Measurements from ENCODE around the gene NRSN2.
"Not testable (repeated sequence)": the region's sequence is repeated elsewhere in the genome, so short reads cannot be mapped to it uniquely, and the experiment has no call there.

The NRSN2 gene

DNA sequence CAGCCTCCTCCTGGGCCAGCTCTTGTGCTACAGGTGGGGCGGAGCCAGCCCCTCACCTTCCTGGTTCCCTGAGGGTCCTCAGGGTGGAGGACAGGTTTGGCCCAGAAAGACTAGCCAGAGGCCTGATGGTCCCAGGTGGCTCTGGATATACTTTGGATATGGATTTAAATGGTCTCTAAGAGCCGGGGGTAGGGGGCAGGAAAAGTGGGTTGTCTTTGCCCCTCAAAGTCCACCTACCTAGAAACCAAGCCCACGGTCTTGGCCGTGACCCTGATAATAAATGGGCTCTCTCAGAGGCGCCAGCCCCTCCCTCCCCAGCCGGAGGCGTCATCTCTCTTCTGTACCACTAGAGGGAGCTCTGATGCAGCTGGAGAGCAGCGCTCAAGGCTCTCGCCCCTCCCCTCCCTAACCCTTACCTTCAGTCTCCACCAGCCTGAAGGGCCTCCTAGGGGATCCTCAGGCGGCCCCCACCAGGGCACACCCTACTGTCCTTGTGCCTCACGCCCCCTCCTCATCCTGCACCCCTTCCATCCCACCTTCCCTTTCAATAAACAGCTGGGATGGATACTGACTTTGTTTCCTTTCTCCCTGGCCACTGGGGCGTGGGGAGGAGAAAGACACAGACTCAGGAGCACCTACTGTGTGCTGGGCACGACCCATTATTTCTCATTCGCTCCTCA, 7.5 kb downstream of the NRSN2 start:
- intact Hi-C loops (cut with micrococcal nuclease) = loop anchor here (1.0 to 10.0 kb wide), 6 partner anchors 18 to 380 kb away; partner anchors contain the start of gene RBCK1
- Mint-ChIP-seq H3K4me3 (no peak overlapping the region), H3K4me1 (ENCODE audit: low read depth) (no peaks in the 10 kb centered on the region), H3K9me3 (no peaks in the 10 kb centered on the region), H3K27me3 (no peaks in the 10 kb centered on the region), H3K36me3 (ENCODE audit: low read depth) (no peaks in the 10 kb centered on the region), H3K27ac (no peak overlapping the region)

DNA sequence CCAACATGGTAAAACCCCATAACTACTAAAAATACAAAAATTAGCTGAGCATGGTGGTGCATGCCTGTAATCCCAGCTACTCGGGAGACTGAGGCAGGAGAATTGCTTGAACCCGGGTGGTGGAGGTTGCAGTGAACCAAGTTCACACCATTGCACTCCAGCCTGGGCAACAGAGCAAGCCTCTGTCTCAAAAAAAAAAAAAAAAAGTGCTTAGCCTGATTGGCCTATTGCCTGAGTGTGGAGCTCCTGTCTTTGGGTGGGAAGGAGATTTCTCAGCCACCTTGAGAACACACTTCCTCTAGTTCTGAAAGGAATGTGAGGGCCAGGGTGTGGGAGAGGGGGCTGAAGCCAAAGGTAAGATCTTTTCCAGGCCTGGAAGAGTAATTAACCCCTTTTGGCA, 9.2 kb downstream of the NRSN2 start:
- not testable (repeated sequence) for H3K9me3 Mint-ChIP-seq

DNA sequence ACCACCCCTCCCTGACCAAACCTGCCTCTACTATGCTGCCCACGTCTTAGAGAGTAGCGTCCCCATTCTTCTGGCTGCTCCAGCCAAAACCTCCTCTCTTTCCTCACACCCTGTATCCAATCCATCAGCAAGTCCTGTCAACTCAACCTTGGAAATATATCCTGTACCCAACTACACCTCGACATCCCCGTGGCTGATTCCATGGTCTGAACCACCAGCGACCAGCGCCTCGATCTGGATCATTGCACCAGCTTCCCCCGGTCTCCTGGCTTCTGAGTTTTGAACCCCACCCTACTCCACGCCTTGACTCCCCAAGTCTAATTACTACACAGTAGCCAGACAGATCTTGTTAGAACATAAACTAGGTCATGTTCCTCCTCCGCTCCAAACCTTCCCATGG, 9.8 kb downstream of the NRSN2 start:
- H3K9me3 Mint-ChIP-seq = no peaks in the 10 kb centered on the region
- intact Hi-C loops (cut with micrococcal nuclease) = loop anchor here (10.0 kb wide), 3 partner anchors 48 to 378 kb away; partner anchors contain the start of gene RBCK1
- no peak overlapping the region for H3K27ac Mint-ChIP-seq
- no peak overlapping the region for H3K4me3 Mint-ChIP-seq
- H3K36me3 Mint-ChIP-seq (ENCODE audit: low read depth) = no peaks in the 10 kb centered on the region
- H3K4me1 Mint-ChIP-seq (ENCODE audit: low read depth) = no peaks in the 10 kb centered on the region
- no peaks in the 10 kb centered on the region for H3K27me3 Mint-ChIP-seq

More for the DNA sequence above, 9.2 kb downstream of the NRSN2 start:
- H3K27ac Mint-ChIP-seq; H3K4me1 Mint-ChIP-seq (ENCODE audit: low read depth); H3K27me3 Mint-ChIP-seq; H3K36me3 Mint-ChIP-seq (ENCODE audit: low read depth); H3K4me3 Mint-ChIP-seq: not testable (repeated sequence)
- intact Hi-C loops (cut with micrococcal nuclease) = loop anchor here (10.0 kb wide), 3 partner anchors 49 to 379 kb away; partner anchors contain the start of gene RBCK1

DNA sequence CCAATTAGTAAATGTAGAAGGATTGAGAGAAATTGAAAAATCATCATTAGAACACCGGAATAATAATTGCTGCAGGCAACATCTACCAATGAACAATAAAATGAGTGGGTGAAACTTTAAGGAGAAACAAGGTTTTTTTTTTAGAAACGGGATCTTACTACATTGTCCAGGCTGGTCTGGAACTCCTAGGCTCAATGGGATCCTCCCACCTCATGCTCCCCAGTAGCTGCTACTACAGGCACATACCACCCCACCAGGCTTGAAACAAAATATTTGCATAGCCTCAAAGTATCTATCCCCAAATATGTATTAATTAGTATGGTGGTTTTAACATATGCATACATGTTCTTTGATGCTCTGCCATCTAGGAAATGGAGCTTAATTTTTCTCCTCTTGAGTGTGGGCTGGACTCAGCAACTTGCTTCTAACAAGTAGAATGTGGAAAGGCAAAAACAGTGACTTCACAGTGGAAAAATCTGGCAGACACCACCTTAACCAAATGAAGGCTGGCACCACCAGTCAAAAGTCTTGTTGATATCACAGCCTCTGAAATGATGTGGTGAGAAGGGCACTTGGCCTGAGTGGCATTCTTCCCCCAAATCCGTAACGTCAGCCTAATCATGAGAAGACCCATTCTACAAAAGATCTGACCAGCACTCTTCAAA, 12.1 kb downstream of the NRSN2 start:
- intact Hi-C loops (cut with micrococcal nuclease) = loop anchor here (10.0 kb wide), 3 partner anchors 46 to 376 kb away; partner anchors contain the start of gene RBCK1
- H3K36me3 Mint-ChIP-seq (ENCODE audit: low read depth) = no peaks in the 10 kb centered on the region
- H3K4me1 Mint-ChIP-seq (ENCODE audit: low read depth) = peaks cover 20% of the 10 kb centered on the region
- H3K27ac Mint-ChIP-seq = no peak overlapping the region
- no peaks in the 10 kb centered on the region for H3K9me3 Mint-ChIP-seq
- H3K4me3 Mint-ChIP-seq = no peak overlapping the region
- H3K27me3 Mint-ChIP-seq = no peaks in the 10 kb centered on the region

DNA sequence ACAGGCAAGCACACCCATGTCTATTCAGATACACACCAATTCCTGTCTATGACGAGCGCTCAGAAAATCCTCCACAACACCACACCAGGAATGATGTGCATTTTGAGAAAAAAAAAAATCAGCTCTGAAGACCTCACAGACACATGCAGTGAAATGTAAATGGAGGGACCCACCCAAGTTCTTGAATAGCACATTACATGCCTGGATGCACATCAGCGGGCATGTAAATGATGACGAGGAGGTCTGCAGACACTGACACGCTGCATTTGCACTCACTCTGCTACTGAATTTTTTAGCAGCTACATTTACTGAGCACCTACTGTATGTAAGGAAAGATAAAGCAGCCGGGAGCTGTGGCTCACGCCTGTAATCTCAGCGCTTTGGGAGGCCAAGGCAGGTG, 14.7 kb downstream of the NRSN2 start:
- no peaks in the 10 kb centered on the region for H3K36me3 Mint-ChIP-seq (ENCODE audit: low read depth)
- intact Hi-C loops (cut with micrococcal nuclease) = no loop called here
- H3K27me3 Mint-ChIP-seq = no peaks in the 10 kb centered on the region
- H3K27ac Mint-ChIP-seq = no peak overlapping the region
- no peaks in the 10 kb centered on the region for H3K9me3 Mint-ChIP-seq
- peaks cover 31% of the 10 kb centered on the region for H3K4me1 Mint-ChIP-seq (ENCODE audit: low read depth)
- H3K4me3 Mint-ChIP-seq = no peak overlapping the region

DNA sequence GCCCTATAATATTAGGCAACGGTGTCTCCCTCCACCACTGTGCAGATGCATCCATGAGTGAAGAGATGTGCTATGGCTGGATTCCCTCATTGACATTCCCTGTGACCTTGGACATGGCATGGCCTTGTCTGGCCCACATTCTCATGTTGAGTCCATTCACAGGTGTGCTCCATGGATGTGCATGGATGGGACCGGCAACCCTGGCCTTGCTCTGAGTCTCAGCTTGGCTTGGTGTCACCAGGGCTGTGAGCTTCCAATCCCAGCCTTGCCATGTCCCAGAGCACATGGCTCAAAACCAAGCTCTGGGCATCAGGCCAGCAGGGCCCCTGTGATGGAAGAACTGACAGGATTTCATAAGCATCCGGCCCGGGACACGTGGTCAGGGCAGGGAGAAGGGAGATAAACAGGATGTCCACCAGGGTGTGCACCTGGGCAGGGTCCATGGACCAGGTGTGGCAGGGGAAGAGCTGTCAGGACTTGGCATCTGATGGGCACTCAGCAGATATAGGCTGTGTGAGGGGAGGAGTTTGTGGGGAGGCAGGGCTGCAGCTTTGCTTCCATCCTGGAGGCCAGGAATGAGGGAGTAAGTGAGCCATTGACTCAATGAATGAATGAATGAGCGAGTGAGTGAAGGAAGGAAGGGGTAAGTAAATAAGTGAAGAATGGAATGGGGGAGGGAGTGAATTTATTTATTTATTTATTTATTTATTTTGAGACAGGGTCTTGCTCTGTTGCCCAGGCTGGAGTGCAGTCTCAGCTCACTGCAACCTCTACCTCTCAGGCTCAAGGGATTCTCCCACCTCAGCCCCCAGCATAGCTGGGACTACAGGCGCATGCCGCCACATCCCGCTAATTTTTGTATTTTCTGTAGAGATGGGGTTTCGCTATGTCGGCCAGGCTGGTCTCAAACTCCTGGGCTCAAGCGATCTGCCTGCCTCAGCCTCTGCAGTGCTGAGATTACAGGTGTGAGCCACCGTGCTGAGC, 15.7 kb downstream of the NRSN2 start:
- H3K4me3 Mint-ChIP-seq = no peak overlapping the region
- intact Hi-C loops (cut with micrococcal nuclease) = no loop called here
- H3K4me1 Mint-ChIP-seq (ENCODE audit: low read depth) = peaks cover 31% of the 10 kb centered on the region
- no peaks in the 10 kb centered on the region for H3K36me3 Mint-ChIP-seq (ENCODE audit: low read depth)
- no peaks in the 10 kb centered on the region for H3K9me3 Mint-ChIP-seq
- H3K27me3 Mint-ChIP-seq = no peaks in the 10 kb centered on the region
- H3K27ac Mint-ChIP-seq = no peak overlapping the region

DNA sequence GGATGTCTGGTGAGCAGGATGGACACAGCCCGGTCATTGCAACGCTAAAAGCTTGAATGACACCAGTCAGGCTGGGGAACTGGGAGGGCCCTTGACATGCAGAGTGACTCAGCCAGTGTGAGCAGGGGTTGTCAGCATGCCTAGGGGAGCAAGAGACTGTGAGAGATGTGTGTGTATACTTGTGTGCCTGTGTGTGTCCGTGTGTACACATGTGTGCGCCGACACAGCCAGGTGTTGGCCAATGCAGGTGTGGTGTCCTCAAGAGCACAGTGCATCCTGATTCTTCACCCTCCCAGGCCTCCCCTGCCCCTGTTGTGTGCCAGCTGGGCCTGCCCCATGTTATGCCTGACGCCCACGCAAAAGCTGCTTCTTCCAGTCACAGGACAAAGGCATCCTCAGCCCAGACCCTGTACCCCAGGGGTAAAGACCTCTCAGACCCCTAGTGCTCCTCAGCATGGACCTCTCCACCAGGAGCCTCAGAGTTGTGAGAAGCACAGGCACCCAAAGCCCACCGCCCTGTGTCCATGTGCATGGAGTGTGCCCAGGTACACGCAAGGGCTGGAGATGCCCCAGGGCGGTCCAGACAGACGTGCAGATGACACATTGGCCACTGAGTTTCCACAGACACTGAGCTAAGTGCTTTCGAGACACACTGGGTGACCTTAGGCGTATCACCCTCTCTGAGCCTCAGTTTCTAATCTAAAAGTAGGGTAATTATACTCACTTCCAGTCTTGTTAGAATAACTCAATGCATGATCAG, 16.6 kb downstream of the NRSN2 start:
- intact Hi-C loops (cut with micrococcal nuclease) = no loop called here
- Mint-ChIP-seq H3K36me3 (ENCODE audit: low read depth) (no peaks in the 10 kb centered on the region), H3K27me3 (no peaks in the 10 kb centered on the region), H3K4me3 (no peak overlapping the region), H3K27ac (peak overlapping the region; percentile 13), H3K9me3 (no peaks in the 10 kb centered on the region), H3K4me1 (ENCODE audit: low read depth) (peaks cover 31% of the 10 kb centered on the region)

DNA sequence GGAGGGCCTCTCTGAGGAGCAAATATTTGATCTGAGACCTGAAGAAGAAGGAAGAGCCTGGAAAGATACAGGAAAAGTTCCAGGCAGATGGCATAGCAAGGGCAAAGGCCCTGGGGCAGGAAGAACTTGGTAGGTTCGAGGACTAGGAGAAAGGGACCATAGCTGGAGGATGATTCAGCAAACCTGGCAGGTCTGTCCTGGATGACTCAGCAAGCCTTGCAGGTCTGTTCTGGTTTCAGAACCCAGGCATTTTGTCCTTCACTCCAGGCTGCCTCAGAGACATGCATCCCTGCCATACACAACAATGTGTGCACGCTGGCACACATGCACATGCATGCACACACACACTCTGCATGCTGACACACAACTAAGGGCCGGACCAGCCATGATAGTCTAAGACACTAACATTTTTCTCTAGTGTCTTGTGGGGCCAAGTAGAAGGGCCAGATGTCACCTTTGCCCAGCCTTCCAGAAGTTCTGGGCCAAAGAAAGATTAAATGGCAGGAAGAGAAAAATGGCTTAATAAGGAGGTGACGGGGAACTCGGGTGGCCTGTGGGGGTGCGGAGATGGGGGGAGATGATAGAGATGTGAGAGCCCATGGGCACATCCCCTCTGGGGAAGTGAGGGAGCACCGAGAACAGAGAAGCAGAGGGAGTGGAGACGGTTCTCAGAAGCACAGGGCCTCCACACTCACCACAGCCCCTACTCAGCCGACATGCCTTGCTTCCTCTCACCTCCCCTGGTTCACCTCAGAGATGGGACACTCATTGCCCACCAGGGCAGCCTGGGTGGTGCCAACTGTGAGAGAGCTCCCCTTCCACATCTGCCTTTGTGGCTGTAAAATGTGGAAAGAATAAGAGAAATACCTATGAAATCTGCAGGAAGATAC, 18.2 kb downstream of the NRSN2 start:
- no peak overlapping the region for H3K27ac Mint-ChIP-seq
- peaks cover 36% of the 10 kb centered on the region for H3K4me1 Mint-ChIP-seq (ENCODE audit: low read depth)
- intact Hi-C loops (cut with micrococcal nuclease) = no loop called here

DNA sequence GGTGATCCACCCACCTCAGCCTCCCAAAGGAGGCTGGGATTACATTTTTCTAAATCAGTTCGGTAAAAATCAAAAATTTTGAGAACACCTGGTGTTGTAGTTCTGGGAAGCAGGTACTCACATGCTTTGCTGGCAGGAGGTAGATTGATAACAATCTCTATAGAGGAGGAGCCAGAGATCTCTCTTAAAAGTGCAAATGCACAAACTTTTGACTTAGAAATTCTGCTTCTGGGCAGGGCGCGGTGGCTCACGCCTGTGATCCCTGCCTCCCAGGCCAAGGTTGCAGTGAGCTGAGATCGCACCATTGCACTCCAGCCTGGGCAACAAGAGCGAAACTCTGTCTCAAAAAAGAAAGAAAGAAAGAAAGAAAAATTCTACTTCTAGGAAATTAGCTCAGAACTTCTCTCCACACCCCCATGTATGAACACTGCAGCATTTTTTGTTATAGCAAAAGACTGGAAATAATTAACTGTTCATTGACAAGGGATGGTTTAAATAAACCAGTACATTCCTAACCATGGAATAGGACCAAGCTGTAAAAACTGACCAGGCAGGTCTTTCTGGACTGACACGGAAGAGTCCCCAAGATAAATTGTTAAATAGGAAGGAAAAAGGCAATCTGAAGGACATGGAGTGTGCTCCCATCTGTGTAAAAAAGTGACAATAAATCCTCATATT, 19.3 kb downstream of the NRSN2 start:
- H3K4me1 Mint-ChIP-seq (ENCODE audit: low read depth) = peaks cover 37% of the 10 kb centered on the region
- H3K27ac Mint-ChIP-seq = no peak overlapping the region
- intact Hi-C loops (cut with micrococcal nuclease) = no loop called here
- no peaks in the 10 kb centered on the region for H3K36me3 Mint-ChIP-seq (ENCODE audit: low read depth)
- H3K9me3 Mint-ChIP-seq = no peaks in the 10 kb centered on the region
- no peak overlapping the region for H3K4me3 Mint-ChIP-seq
- no peaks in the 10 kb centered on the region for H3K27me3 Mint-ChIP-seq

More for the DNA sequence above, 18.2 kb downstream of the NRSN2 start:
- Mint-ChIP-seq H3K36me3 (ENCODE audit: low read depth) (no peaks in the 10 kb centered on the region), H3K9me3 (no peaks in the 10 kb centered on the region), H3K27me3 (no peaks in the 10 kb centered on the region), H3K4me3 (no peak overlapping the region)

DNA sequence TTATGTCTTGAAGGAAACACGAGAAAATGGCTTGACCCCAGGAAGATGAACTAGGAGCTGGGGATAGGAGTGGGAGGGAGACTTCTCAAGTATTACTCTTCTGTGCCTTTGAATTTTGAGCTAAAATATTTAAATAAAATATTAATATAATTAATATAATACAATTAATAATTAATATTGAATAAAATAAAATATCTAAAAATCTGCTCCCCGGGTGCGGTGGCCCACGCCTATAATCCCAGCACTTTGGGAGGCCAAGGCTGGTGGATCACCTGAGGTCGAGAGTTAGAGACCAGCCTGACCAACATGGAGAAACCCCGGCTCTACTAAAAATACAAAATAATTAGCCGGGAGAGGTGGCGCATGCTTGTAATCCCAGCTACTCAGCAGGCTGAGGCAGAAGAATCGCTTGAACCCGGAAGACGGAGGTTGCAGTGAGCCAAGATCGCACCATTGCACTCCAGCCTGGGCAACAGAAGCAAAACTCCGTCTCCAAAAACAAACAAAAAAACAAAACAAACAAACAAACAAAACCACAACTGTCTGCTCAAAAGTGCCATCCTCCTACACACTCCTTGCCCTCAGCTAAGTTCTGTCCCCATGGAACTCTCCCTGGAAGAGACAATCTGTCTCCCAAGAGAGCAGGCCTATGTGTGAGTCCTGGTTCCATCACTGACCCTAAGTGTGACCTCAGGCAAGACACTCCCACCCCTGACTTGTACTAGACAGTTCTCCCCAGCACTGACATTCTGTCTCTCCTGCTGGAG, 20.0 kb downstream of the NRSN2 start:
- Mint-ChIP-seq H3K27me3 (no peaks in the 10 kb centered on the region), H3K27ac (no peak overlapping the region), H3K36me3 (ENCODE audit: low read depth) (no peaks in the 10 kb centered on the region), H3K4me1 (ENCODE audit: low read depth) (peaks cover 44% of the 10 kb centered on the region), H3K4me3 (no peak overlapping the region), H3K9me3 (no peaks in the 10 kb centered on the region)
- intact Hi-C loops (cut with micrococcal nuclease) = no loop called here

DNA sequence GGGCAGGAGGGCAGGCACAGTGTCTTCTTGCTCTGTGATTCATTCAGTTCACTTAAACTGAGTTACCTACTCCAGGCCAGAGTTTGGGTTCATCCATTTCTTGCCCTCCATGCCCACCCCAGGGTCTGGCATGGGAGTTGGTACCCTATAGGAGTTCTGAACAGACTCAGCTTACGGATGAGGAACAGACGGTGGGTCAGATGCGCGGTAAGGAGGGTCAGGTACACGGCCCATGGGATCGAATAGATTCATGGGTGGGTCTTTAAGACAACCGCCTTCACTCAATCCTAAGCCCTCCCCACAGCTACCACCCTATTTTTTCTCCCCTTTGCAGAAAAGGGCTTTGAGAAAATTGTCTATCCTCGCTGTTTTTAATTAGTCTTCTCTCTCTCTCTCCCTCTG, 20.6 kb downstream of the NRSN2 start:
- no peak overlapping the region for H3K4me3 Mint-ChIP-seq
- intact Hi-C loops (cut with micrococcal nuclease) = no loop called here
- peaks cover 46% of the 10 kb centered on the region for H3K4me1 Mint-ChIP-seq (ENCODE audit: low read depth)
- H3K9me3 Mint-ChIP-seq = no peaks in the 10 kb centered on the region
- no peaks in the 10 kb centered on the region for H3K27me3 Mint-ChIP-seq
- H3K27ac Mint-ChIP-seq = no peak overlapping the region
- no peaks in the 10 kb centered on the region for H3K36me3 Mint-ChIP-seq (ENCODE audit: low read depth)

DNA sequence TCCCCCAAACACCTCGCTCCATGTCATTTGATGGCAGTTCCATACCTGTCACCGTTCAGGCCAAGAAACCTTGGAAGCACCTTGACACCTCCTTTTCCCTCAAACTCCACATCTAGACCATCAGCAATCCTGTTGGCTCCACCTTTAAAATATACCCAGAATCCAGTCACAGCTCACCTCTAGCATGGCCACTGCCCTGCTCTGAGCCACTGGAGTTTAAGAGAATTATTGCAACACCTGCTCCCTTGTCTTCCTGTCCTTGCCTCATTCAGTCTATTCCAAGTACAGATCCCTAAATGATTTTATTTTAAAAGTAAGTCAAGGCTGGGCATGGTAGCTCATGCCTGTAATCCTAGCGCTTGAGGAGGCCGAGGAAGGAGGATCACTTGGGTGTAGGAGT, 22.0 kb downstream of the NRSN2 start:
- no peaks in the 10 kb centered on the region for H3K9me3 Mint-ChIP-seq
- H3K27ac Mint-ChIP-seq = no peak overlapping the region
- intact Hi-C loops (cut with micrococcal nuclease) = no loop called here
- no peaks in the 10 kb centered on the region for H3K36me3 Mint-ChIP-seq (ENCODE audit: low read depth)
- peaks cover 46% of the 10 kb centered on the region for H3K4me1 Mint-ChIP-seq (ENCODE audit: low read depth)
- H3K4me3 Mint-ChIP-seq = no peak overlapping the region
- no peaks in the 10 kb centered on the region for H3K27me3 Mint-ChIP-seq
